ENCODE measurements around the gene RAB42.

GRCh38 chr1:28644494-28644893 lies 52.4 kb downstream of the RAB42 start:
- TF ChIP-seq, protein P1, sequence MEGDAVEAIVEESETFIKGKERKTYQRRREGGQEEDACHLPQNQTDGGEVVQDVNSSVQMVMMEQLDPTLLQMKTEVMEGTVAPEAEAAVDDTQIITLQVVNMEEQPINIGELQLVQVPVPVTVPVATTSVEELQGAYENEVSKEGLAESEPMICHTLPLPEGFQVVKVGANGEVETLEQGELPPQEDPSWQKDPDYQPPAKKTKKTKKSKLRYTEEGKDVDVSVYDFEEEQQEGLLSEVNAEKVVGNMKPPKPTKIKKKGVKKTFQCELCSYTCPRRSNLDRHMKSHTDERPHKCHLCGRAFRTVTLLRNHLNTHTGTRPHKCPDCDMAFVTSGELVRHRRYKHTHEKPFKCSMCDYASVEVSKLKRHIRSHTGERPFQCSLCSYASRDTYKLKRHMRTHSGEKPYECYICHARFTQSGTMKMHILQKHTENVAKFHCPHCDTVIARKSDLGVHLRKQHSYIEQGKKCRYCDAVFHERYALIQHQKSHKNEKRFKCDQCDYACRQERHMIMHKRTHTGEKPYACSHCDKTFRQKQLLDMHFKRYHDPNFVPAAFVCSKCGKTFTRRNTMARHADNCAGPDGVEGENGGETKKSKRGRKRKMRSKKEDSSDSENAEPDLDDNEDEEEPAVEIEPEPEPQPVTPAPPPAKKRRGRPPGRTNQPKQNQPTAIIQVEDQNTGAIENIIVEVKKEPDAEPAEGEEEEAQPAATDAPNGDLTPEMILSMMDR (conservative IDR thresholded peaks at IDR 0.05; ENCODE audit: low read length) = no peak
- no peak for TF ChIP-seq EZH2phosphoT487 (IDR thresholded peaks at IDR 0.05; ENCODE audit: borderline replicate concordance)

Data from Loucy (cell line).